Measurements from ENCODE around the gene CCDC152. TPM values are rescaled to one million over a fixed set of nuclear protein-coding genes. Genes with fewer than 3 reads are reported as not detected.

The CCDC152 gene
- total RNA-seq, 1 experiment from 2014 or later = not detected

GRCh38 chr5:42840842-42841567, 84.4 kb downstream of the CCDC152 start:
- intact Hi-C loops (cut with micrococcal nuclease) = no loop called here
- no peaks in the 10 kb centered on the region for H3K27me3 ChIP-seq (ENCODE audit: insufficient read depth, low read length)
- no peak overlapping the region for H2AFZ ChIP-seq (ENCODE audit: low read depth, low read length, poor library complexity, severe bottlenecking)
- ChIA-PET RAD21 (ENCODE audit: low non-redundant PET in 1 of 2, low total read pairs in 2 of 2, uncharacterized antibody in 2 of 2, unreplicated experiment in 2 of 2) (no interaction called here), POLR2A (no interaction called here), CTCF (interaction anchor here (0.8 kb wide), 1 partner anchor 95 kb away, joined by 4 read pairs; no protein-coding TSS in a partner anchor)
- no peak overlapping the region for H3K4me2 ChIP-seq (ENCODE audit: low read length)
- TF ChIP-seq MAX (IDR thresholded peaks at IDR 0.05) = no peak
- no peak for TF ChIP-seq ATF3 (IDR thresholded peaks at IDR 0.05)
- TF ChIP-seq CEBPB (IDR thresholded peaks at IDR 0.05; ENCODE audit: low read depth) = no peak
- TF ChIP-seq FOSL1 (IDR thresholded peaks at IDR 0.05; ENCODE audit: low read depth) = no peak
- TF ChIP-seq EZH2phosphoT487 (IDR thresholded peaks at IDR 0.05; ENCODE audit: borderline replicate concordance) = no peak
- no peak for TF ChIP-seq EGR1 (IDR thresholded peaks at IDR 0.05; ENCODE audit: low read depth)
- H3K9me3 ChIP-seq (ENCODE audit: control insufficient read depth in 1 of 2, insufficient read depth in 1 of 2, low read depth in 1 of 2, low read length in 2 of 2) = no peaks in the 10 kb centered on the region
- no peaks in the 10 kb centered on the region for H3K36me3 ChIP-seq (ENCODE audit: control insufficient read depth in 1 of 2, insufficient read depth in 2 of 2, low read length in 2 of 2)
- no peaks in the 10 kb centered on the region for H4K20me1 ChIP-seq (ENCODE audit: insufficient read depth)
- no peaks in the 10 kb centered on the region for H3K4me1 ChIP-seq (ENCODE audit: control insufficient read depth in 1 of 2, insufficient read depth in 2 of 2, low read length in 2 of 2)
- H3K79me2 ChIP-seq (ENCODE audit: insufficient read depth, low read length) = no peaks in the 10 kb centered on the region
- H3K9me2 ChIP-seq (ENCODE audit: insufficient read depth) = no peaks in the 10 kb centered on the region
- DNase-seq (ENCODE audit: low read depth, low spot score) (no peak), ATAC-seq (no peak)
- H3K27ac ChIP-seq (ENCODE audit: low read depth, low read length) = no peak overlapping the region
- no peak overlapping the region for H3K4me3 ChIP-seq (replicated peaks in 1 of 2; ENCODE audit: low read depth in 1 of 2, low read length in 2 of 2)
- H3K9ac ChIP-seq (ENCODE audit: low read length) = no peak overlapping the region
- BruUV-seq (replicated peaks) = no TSS peak

GRCh38 chr5:42842921-42843641, 86.5 kb downstream of the CCDC152 start:
- H3K9me2 ChIP-seq (ENCODE audit: insufficient read depth) = no peaks in the 10 kb centered on the region
- no peak overlapping the region for H3K27ac ChIP-seq (ENCODE audit: low read depth, low read length)
- H3K4me2 ChIP-seq (ENCODE audit: low read length) = no peak overlapping the region
- no peaks in the 10 kb centered on the region for H3K9me3 ChIP-seq (ENCODE audit: control insufficient read depth in 1 of 2, insufficient read depth in 1 of 2, low read depth in 1 of 2, low read length in 2 of 2)
- ATAC-seq = no peak
- intact Hi-C loops (cut with micrococcal nuclease) = no loop called here
- H2AFZ ChIP-seq (ENCODE audit: low read depth, low read length, poor library complexity, severe bottlenecking) = no peak overlapping the region
- RAD21 ChIA-PET (ENCODE audit: low non-redundant PET in 1 of 2, low total read pairs in 2 of 2, uncharacterized antibody in 2 of 2, unreplicated experiment in 2 of 2) = no interaction called here
- H3K79me2 ChIP-seq (ENCODE audit: insufficient read depth, low read length) = no peaks in the 10 kb centered on the region
- H3K4me3 ChIP-seq (replicated peaks in 1 of 2; ENCODE audit: low read depth in 1 of 2, low read length in 2 of 2) = no peak overlapping the region
- H3K36me3 ChIP-seq (ENCODE audit: control insufficient read depth in 1 of 2, insufficient read depth in 2 of 2, low read length in 2 of 2) = no peaks in the 10 kb centered on the region
- H4K20me1 ChIP-seq (ENCODE audit: insufficient read depth) = no peaks in the 10 kb centered on the region
- POLR2A ChIA-PET = no interaction called here
- no peak overlapping the region for H3K9ac ChIP-seq (ENCODE audit: low read length)
- no peaks in the 10 kb centered on the region for H3K27me3 ChIP-seq (ENCODE audit: insufficient read depth, low read length)
- no peak for DNase-seq (ENCODE audit: low read depth, low spot score)
- CTCF ChIA-PET = no interaction called here
- no peaks in the 10 kb centered on the region for H3K4me1 ChIP-seq (ENCODE audit: control insufficient read depth in 1 of 2, insufficient read depth in 2 of 2, low read length in 2 of 2)
- BruUV-seq (replicated peaks) = no TSS peak
- no peak for TF ChIP-seq CBX3 (IDR thresholded peaks at IDR 0.05; ENCODE audit: low read depth)
- no peak for TF ChIP-seq ATF3 (IDR thresholded peaks at IDR 0.05)
- no peak for TF ChIP-seq TCF7L2 (IDR thresholded peaks at IDR 0.05; ENCODE audit: borderline replicate concordance, extremely low read depth, insufficient read depth, insufficient read length)
- no peak for TF ChIP-seq ZNF274 (IDR thresholded peaks at IDR 0.05; ENCODE audit: low read depth, low read length)
- no peak for TF ChIP-seq MAX (IDR thresholded peaks at IDR 0.05)
- no peak for TF ChIP-seq JUND (IDR thresholded peaks at IDR 0.05)
- no peak for TF ChIP-seq EGR1 (IDR thresholded peaks at IDR 0.05; ENCODE audit: low read depth)
- TF ChIP-seq SIN3A (IDR thresholded peaks at IDR 0.05; ENCODE audit: low read depth) = no peak
- TF ChIP-seq FOSL1 (IDR thresholded peaks at IDR 0.05; ENCODE audit: low read depth) = no peak
- TF ChIP-seq SP1 (IDR thresholded peaks at IDR 0.05; ENCODE audit: low read depth) = no peak
- TF ChIP-seq CTCF (IDR thresholded peaks at IDR 0.05 in 2 of 3, conservative IDR thresholded peaks at IDR 0.05 in 1 of 3; ENCODE audit: borderline replicate concordance in 1 of 3, insufficient read depth in 1 of 3, low read depth in 2 of 3, low read length in 2 of 3) = no peak
